Right hindlimb (tissue), 1 donor: ENCODE measurements around the gene RTL1.

Experiments used
- DNase-seq: peaks from one replicate; pipeline ENCODE4 v3.0.0-alpha.2; 2018

RTL1 gene

GRCh38 chr14:100881211-100882025 is 22.1 kb downstream of the RTL1 start:
- DNase-seq, result no peak

GRCh38 chr14:100880271-100881101 is 23.0 kb downstream of the RTL1 start:
- no peak for DNase-seq

- DNase-seq, result no peak
These were observed 23.7 kb downstream of the RTL1 start for GRCh38 chr14:100879782-100880181.

- no peak for DNase-seq
These were observed 24.3 kb downstream of the RTL1 start for GRCh38 chr14:100879194-100879593.

GRCh38 chr14:100878271-100879146 is 25.0 kb downstream of the RTL1 start:
- no peak for DNase-seq

DNA sequence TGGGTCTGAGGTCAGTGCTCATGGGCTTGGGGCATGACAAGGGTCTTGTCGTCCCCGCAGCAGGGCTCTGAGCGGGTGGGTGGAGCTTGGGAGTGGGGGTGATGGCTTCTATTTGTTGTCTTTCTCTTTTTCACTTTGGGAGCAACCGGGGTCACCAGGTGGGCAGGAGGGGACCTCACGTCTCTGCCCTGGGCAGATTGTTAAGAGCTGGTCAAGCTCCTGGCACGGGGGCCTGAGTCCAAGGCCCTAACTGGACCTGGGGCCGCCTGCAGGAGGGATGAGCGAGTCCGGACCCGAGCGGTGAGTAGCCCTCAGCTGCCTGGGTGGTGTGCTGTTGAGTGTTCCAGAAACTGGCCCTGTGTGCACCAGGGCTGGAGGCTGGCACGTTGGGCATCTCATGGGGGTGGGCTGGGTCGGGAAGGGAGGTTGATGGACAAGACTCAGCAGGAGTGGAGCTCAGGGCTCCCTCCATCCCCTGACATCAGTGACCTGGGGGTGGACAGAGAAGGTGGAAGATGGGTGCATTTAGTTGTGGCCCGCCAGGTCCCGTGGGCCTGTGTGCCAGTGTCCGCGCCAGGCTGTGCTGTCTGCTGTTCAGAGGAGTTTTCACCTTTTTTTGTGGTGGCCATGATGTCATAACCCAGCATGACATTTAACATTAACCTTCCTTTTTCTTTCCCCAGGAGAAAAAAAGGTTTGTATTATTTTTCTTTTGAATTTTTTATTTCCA is 27.5 kb downstream of the RTL1 start:
- DNase-seq, result no peak

GRCh38 chr14:100875126-100875525 is 28.4 kb downstream of the RTL1 start:
- DNase-seq, result no peak

GRCh38 chr14:100874411-100875091 is 29.0 kb downstream of the RTL1 start:
- no peak for DNase-seq

DNA sequence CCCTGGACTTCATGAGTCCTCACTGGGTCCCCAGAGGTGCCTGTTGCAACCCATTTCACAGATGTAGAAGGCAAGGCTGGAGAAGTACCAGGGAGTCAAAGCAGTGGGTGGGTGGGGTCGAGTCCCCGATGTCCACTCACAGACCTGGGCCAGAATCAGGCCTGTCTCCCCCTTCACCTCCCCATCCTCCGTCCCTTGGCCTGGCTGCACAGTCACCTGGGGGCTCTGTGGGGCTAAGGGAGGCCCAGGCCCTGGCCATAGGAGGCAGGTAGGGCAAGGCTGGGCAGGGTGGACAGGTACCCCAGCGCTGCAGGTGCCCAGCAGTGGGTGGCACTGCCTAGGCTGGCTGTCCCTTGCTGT is 29.5 kb downstream of the RTL1 start:
- no peak for DNase-seq

DNA sequence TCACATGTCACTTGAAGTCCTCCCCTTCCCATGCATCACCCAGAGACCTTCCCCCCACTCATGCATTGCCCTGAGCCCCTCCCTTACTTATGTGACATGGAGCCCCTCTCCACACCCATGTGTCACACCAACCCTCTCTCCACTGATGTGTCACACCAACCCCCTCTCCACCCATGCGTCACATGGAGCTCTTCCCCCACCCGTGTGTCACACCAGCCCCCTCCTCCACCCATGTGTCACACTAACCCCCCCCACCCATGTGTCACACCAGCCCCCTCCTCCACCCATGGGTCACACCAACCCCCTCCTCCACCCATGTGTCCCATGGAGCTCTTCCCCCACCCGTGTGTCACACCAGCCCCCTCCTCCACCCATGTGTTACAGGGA is 30.4 kb downstream of the RTL1 start:
- DNase-seq, result no peak

DNA sequence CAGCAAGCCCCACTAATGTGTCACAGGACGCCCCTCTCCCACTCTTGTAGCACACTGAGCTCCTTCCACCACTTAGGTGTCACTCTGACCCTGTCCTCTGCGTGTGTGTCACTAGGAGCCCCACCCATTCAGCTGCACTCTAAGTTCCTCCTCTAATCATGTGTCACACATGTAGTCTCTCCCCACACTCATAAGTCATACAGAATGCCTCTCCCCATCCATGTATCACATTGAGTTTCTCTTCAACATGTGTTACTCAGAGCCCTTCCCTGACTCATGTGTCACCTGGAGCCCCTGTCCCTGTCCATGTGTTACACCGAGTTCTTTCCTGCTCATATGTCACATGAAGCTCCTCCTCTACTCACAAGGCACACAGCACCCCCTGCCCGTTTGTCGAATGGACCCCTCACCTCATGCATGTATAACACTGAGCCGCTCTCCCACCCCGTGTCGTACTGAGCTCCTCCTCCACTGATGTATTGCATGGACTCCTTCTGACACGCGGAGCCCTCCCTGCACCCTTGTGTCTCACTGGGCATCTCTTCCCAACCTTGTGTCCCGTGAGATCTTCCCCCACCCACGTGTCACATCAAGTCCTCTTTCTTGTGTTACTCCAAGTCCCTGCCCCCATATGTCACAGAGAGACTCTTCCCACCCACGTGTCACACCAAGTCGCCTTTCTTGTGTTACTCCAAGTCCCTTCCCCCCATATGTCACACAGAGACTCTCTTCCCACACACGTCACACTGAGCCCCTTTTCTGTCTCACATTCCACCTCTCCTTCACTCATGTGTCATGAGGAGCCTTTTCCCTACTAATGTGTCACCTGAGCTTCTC is 31.0 kb downstream of the RTL1 start:
- no peak for DNase-seq

DNA sequence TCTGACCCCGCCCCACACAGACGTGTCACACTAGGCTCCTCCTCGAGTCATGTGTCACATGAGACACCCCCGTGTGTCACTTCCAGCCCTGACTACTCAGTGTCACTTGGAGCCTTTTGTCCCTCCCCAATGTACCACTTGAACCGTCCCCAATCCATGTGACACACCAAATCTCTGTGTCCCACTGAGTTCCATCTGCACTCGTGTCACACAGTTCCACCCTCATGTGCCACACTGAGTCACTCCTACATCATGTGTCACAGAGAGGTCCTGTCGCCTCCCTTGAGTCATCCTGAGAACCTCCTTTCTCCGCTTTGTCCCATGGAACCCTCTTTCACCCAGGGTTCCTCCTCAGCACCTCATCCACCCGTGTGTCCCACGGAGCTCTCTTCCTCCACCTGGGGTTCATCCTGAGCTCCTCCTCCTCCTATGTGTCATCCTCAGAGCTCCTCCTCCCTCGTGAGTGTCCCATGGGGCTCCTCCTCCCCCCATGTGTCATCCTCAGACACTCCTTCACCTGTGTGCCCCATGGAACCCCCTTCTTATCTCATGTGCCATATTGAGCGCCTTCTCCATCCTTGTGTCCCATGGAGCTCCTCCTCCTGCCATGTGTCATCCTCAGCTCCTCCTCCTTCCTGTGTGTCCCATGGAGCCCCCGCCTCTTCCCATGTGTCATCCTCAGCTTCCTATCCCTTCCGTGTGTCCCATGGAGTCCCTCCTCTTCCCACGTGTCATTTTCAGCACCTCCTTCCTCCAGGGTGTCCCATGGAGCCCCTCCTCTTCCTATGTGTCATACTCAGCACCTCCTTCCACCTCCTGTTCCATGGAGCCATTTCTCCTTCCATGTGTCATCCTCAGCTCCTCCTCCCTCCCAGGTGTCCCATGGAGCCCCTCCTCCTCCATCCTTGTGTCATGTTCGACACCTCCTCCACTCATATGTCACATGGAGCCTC is 32.0 kb downstream of the RTL1 start:
- no peak for DNase-seq

DNA sequence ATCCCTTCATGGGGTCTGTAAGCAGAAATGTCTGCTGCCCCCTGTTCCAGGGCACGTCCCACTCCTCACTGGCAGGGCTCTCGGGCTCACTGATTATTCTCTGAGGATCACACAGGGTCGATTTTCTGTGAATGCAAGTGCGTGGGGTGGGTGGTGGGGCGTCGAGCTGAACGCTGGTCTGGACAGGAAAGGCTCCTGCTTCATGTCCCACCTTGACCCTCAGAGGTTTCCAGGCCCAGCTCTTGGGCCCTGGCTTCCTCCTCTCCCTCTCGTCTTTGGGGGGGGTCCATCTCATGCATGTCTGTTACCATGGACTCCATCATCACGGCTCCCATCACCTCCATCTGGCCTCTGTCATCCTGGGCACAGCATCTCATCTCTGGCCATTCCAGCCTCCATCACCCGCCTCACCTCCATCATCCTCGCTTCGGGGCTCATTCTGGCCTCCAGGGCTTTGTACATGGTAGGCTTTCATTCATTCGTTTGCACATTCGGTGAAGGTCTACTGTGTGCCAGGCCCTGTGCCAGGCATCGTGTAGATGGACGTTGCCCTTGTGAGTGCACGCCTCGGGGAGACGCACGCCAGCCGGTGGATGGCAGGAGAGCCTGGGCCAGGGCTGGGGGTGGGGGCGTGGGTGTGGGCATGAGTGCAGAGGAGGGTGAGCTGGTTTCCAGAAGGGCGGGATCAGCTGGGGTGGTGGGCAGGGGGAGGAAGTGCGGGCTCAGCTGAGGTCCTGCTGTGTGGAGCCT is 34.7 kb downstream of the RTL1 start:
- DNase-seq, result no peak

DNA sequence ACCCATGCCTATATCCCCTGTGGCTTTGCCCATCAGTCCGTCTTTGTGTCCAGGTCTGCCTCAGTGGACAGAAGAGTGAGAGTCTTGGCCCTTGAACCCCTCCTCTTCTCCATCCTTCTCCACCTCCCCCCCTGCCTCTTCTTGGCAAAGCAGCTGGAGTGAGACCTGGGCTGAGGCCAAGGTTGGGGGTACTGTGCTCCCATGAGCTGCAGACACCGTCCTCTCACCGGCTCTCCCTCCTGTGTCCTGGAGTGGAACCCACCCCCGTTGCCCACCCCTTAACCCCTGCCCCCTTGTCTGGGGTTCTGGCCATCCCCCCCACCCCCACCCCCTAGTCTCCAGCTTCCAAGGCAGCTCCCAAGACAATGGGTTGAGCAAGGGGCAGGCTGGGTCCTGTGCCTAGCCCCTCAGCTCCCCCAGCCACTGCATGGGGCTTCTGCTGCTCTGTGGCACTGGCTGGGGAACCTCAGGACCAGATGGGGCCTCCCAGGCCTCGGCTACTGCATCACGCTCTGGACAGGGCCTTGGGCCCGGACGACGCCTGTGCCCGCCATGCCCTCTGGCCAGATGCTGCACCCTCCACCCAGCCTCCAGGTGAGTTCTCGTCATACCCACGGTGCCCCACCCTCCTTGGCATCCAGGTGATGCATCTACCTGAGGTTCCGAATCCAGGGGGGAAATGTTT is 35.7 kb downstream of the RTL1 start:
- no peak for DNase-seq

- no peak for DNase-seq
These were observed 36.6 kb downstream of the RTL1 start for GRCh38 chr14:100866666-100867630.

GRCh38 chr14:100865682-100866591 is 37.6 kb downstream of the RTL1 start:
- no peak for DNase-seq
